Memory B cell (primary cell): ENCODE measurements around the gene AOPEP.

Experiments used
- ATAC-seq: fragments of 150-1000 bp; cut with Tn5 transposase; 2 replicates; pipeline ENCODE4 v1.10.0; 2021; ENCODE audit warnings: low read depth, mild to moderate bottlenecking, moderate library complexity
- DNase-seq, 2 donors: peaks; one replicate each; pipeline ENCODE4 v3.0.0; 2022; ENCODE audit warnings: low spot score in 2 of 2
- H3K27ac Mint-ChIP-seq: one replicate; pipeline ENCODE4 v1.8.0; 2022; ENCODE audit warnings: mild to moderate bottlenecking, moderate library complexity, mixed read lengths
- H3K27me3 Mint-ChIP-seq: one replicate; pipeline ENCODE4 v1.8.0; 2022; ENCODE audit warnings: mixed read lengths
- H3K36me3 Mint-ChIP-seq: one replicate; pipeline ENCODE4 v1.8.0; 2022; ENCODE audit warnings: mild to moderate bottlenecking, mixed read lengths
- H3K4me1 Mint-ChIP-seq: one replicate; pipeline ENCODE4 v1.8.0; 2022; ENCODE audit warnings: mixed read lengths
- H3K4me3 Mint-ChIP-seq: one replicate; pipeline ENCODE4 v1.8.0; 2022; ENCODE audit warnings: mild to moderate bottlenecking, moderate library complexity, mixed read lengths
- H3K9me3 Mint-ChIP-seq: one replicate; pipeline ENCODE4 v1.8.0; 2022; ENCODE audit warnings: mixed read lengths

AOPEP gene

DNA sequence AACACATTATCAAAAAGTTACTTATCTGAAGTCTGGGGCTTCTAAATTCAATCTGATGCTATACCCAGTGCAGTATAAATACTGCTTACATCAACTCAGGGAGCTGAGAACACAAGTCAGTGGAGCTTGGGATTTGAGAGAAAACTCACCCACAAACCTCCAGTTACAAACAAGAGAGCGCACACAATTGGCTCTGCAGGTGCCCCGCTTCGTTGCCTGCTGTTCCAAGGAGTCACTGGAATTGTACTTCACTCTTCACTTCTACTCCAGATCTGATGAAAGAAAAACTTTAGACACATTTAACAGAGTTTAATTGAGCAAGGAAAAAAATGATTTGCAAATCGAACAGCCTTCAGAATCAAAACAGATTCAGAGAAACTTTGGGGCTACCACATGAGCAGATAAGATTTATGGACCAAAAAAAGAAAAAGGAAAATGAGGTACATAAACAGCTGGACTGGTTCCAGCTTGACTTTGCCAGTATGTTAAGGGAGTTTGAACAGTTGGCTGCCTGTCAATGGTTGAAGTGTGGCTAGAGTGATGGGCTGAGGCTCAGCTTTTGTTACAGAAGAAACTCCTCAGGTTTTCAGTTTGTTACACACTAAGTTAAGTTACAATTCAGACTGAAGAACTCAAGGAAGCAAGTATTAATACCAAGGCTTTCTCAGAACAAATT is 156.6 kb downstream of the AOPEP start:
- peaks cover 3% of the 10 kb centered on the region for H3K36me3 Mint-ChIP-seq
- H3K9me3 Mint-ChIP-seq, result no peaks in the 10 kb centered on the region
- no peak for ATAC-seq
- DNase-seq, result no peak
- no peak overlapping the region for H3K27ac Mint-ChIP-seq
- no peak overlapping the region for H3K4me3 Mint-ChIP-seq
- no peaks in the 10 kb centered on the region for H3K27me3 Mint-ChIP-seq
- peaks cover 9% of the 10 kb centered on the region for H3K4me1 Mint-ChIP-seq

DNA sequence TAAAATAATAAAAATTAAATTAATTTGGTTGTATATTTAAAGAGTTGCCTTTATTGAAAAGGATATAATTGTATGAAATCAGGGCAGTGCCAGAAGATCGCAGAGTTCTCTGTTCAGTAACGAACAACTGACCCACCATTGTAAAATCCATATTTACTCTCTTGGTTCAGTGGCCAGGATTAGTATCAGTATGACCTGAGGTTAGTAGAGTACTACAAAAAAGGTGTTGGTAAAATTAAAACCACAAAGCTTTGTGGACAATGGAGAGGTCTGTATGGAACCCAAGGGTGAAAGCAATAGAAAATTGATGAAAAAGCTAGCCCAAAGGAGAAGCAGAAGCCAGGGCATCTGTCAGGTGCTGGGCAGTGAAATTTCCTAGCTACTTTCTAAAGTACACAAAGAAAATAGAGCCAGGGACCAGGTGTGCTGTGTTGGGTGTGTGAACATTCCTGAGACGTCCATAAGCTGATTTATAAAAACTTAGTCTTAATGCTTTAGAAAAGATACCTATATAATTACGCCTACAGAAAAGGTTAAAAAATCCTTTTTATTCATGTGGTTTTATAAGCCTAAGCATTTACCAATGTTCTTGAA is 159.5 kb downstream of the AOPEP start:
- Mint-ChIP-seq H3K36me3 (peaks cover 14% of the 10 kb centered on the region), H3K27ac (no peak overlapping the region), H3K4me1 (peaks cover 14% of the 10 kb centered on the region), H3K4me3 (no peak overlapping the region), H3K9me3 (peaks cover 6% of the 10 kb centered on the region), H3K27me3 (no peaks in the 10 kb centered on the region)
- ATAC-seq (no peak), DNase-seq (no peak)

DNA sequence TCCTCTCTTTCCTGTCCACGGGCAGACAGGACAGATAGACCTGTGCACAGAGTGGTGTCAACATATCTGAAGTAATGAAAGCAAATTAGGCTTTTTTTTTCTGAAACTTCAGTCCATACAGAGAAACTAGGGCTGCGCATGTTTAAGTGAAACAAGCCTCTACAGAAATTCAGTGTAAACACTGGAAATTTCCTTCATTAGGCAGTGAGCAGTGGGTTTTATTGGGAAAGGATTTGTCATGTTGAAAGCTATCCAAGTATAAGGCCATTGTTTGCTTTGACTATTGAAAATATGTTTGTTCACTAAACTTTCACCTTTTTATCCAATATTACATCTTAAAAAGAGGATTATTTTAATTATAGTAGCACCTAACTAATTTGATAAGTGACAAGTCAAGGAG is 161.2 kb downstream of the AOPEP start:
- DNase-seq, result no peak
- ATAC-seq, result no peak
- Mint-ChIP-seq H3K27me3 (no peaks in the 10 kb centered on the region), H3K27ac (no peak overlapping the region), H3K36me3 (peaks cover 27% of the 10 kb centered on the region), H3K4me1 (peaks cover 7% of the 10 kb centered on the region), H3K9me3 (peaks cover 12% of the 10 kb centered on the region), H3K4me3 (no peak overlapping the region)

DNA sequence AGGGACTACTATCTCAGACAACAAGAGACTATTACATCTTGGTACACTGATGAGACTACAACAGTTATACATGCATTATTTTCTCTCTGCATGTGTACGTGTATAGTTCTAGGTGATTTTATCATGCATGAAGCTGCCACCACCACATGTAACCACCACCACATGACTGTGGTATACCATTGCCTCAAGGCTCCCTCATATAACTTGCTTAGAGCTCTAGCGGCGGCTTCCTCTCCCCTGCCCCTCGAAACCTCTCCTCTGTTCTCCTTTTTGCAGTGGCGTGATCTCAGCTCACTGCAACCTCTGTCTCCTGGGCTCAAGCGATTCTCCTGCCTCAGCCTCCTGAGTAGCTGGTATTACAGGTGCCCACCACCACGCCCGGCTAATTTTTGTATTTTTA is 162.3 kb downstream of the AOPEP start:
- Mint-ChIP-seq H3K36me3 (peaks cover 26% of the 10 kb centered on the region), H3K9me3 (peaks cover 12% of the 10 kb centered on the region), H3K4me1 (peaks cover 10% of the 10 kb centered on the region), H3K27ac (peak overlapping the region; percentile 77), H3K4me3 (no peak overlapping the region), H3K27me3 (no peaks in the 10 kb centered on the region)
- peak; percentile 97 for ATAC-seq
- DNase-seq, result peak in 1 of 2 donors; percentile 39

DNA sequence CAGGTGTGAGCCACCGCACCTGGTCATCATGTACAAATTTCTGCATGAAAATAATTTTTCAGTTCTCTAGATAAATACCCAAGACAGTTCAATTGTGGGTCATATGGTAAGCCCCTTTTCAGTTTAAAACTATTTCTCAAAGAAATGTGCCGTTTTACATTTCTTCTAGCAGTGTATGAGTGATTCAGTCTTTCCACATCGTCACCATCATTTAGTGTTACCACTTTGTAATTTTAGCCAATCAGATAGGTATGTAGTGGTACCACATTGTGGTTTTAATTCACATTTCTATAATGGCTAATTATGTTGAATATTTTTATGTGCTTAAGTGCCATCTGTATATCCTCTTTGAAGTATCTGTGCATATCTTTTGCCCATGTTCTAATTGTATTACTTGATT is 163.1 kb downstream of the AOPEP start:
- no peak for DNase-seq

DNA sequence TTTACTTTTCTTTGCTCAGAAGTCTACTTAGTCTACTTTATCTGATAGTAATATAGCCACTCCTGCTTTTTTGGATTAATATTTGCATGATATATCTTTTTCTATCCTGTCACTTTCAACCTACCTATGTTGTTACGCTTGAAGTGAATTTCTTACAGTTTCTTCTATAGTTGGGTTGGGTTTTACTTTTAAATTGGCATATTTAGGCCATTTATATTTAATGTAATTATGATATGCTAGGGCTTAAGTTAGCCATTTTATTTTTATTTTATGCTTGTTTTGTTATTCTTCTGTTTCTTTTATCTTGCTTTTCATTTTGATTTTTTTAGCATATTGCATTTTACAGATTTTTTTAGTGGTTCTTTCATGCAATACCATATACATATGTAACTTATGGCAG is 164.7 kb downstream of the AOPEP start:
- ATAC-seq (no peak), DNase-seq (no peak)
- peaks cover 12% of the 10 kb centered on the region for H3K9me3 Mint-ChIP-seq
- H3K27me3 Mint-ChIP-seq, result no peaks in the 10 kb centered on the region
- H3K4me3 Mint-ChIP-seq, result no peak overlapping the region
- no peak overlapping the region for H3K27ac Mint-ChIP-seq
- H3K4me1 Mint-ChIP-seq, result peaks cover 10% of the 10 kb centered on the region
- peaks cover 26% of the 10 kb centered on the region for H3K36me3 Mint-ChIP-seq

More for the DNA sequence above, 163.1 kb downstream of the AOPEP start:
- H3K27me3 Mint-ChIP-seq, result no peaks in the 10 kb centered on the region
- no peak for ATAC-seq
- peaks cover 10% of the 10 kb centered on the region for H3K4me1 Mint-ChIP-seq
- H3K27ac Mint-ChIP-seq, result no peak overlapping the region
- peaks cover 26% of the 10 kb centered on the region for H3K36me3 Mint-ChIP-seq
- H3K4me3 Mint-ChIP-seq, result no peak overlapping the region
- peaks cover 12% of the 10 kb centered on the region for H3K9me3 Mint-ChIP-seq

DNA sequence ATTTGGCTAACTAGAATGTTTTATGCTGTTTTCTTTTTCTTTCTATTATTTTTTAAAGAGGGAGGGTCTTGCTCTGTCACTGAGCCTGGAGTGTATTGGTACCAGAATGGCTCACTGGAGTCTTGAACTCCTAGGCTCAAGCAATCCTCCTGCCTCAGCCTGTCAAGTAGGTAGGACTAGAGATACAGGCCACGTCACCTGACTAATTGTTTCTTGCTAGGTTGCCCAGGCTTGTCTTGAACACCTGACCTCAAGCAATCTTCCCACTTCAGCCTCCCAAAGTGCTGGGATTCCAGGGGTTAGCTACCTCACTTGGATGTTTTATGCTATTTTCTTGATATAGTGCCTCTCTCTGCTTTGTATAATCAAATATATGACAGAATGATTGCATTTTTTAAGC is 166.2 kb downstream of the AOPEP start:
- ATAC-seq (no peak), DNase-seq (no peak)
- Mint-ChIP-seq H3K9me3 (peaks cover 12% of the 10 kb centered on the region), H3K27me3 (no peaks in the 10 kb centered on the region), H3K27ac (peak overlapping the region; percentile 28), H3K4me1 (peaks cover 10% of the 10 kb centered on the region), H3K36me3 (peaks cover 26% of the 10 kb centered on the region), H3K4me3 (no peak overlapping the region)

DNA sequence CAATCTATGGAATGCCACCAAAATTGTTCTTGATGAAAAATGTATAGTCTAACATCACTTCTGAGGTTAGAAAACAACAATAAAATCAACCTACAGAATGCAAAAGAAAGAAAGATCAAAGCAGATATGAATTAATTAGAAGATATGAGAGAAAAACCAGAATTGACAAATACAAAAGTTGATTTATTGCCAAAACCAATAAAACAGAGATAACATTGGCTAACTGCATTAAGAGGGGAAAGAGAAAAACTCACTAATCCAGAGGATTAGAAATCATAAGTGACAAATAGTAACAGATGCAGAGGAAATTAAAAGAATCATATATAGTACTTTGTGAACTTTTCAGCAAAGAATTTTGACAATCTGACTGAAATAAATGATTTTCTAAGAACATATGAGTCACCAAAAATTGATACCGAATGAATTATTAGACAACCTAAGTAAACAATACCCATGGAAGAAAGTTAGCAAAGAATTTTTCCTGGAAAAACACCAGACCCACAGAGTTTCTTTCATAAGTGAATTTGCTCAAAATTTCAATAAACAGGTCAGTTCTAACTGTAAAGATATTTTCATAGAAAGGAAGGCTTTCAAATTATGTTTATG is 167.7 kb downstream of the AOPEP start:
- no peak overlapping the region for H3K4me3 Mint-ChIP-seq
- no peak for ATAC-seq
- no peak overlapping the region for H3K27ac Mint-ChIP-seq
- no peaks in the 10 kb centered on the region for H3K27me3 Mint-ChIP-seq
- no peak for DNase-seq
- H3K4me1 Mint-ChIP-seq, result peaks cover 3% of the 10 kb centered on the region
- H3K9me3 Mint-ChIP-seq, result peaks cover 9% of the 10 kb centered on the region
- H3K36me3 Mint-ChIP-seq, result peaks cover 20% of the 10 kb centered on the region

DNA sequence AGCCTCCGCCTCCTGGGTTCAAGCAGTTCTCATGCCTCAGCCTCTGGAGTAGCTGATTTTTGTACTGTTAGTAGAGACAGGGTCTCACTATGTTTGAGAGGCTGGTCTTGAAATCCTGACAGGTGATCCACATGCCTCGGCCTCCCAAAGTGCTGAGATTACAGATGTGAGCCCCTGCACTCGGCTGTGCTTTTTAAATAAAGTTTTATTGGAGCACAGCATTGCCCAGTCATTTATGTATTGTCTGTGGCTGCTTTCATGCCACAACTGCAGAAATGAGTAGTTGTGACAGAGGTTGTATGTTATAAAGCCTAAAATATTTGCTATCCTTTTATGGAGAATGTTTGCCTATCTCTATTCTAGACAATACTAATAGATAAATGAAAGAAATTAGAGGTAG is 169.2 kb downstream of the AOPEP start:
- Mint-ChIP-seq H3K27ac (no peak overlapping the region), H3K27me3 (no peaks in the 10 kb centered on the region), H3K36me3 (peaks cover 19% of the 10 kb centered on the region), H3K9me3 (peaks cover 6% of the 10 kb centered on the region), H3K4me1 (peaks cover 3% of the 10 kb centered on the region), H3K4me3 (no peak overlapping the region)
- ATAC-seq, result no peak
- no peak for DNase-seq

DNA sequence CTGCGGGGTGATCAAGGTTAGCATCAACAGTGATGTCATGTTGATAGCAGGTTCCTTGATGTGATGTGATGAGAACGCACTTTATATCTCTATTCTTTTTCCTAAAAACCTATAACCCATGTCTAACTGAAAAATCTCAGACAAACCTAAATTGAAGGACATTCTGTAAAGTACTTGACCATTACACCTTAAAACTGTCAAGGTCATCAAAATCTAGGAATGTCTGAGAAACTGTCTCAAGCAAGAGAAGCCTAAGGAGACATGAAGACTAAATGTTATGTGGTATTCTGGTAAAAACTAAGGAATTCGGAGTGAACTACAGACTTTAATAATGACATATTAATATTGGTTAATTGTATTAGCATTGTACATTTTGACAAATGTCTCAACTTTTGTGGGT is 170.0 kb downstream of the AOPEP start:
- no peak overlapping the region for H3K4me3 Mint-ChIP-seq
- ATAC-seq (no peak), DNase-seq (no peak)
- H3K9me3 Mint-ChIP-seq, result peaks cover 3% of the 10 kb centered on the region
- H3K27me3 Mint-ChIP-seq, result no peaks in the 10 kb centered on the region
- peaks cover 3% of the 10 kb centered on the region for H3K4me1 Mint-ChIP-seq
- H3K27ac Mint-ChIP-seq, result no peak overlapping the region
- peaks cover 14% of the 10 kb centered on the region for H3K36me3 Mint-ChIP-seq

DNA sequence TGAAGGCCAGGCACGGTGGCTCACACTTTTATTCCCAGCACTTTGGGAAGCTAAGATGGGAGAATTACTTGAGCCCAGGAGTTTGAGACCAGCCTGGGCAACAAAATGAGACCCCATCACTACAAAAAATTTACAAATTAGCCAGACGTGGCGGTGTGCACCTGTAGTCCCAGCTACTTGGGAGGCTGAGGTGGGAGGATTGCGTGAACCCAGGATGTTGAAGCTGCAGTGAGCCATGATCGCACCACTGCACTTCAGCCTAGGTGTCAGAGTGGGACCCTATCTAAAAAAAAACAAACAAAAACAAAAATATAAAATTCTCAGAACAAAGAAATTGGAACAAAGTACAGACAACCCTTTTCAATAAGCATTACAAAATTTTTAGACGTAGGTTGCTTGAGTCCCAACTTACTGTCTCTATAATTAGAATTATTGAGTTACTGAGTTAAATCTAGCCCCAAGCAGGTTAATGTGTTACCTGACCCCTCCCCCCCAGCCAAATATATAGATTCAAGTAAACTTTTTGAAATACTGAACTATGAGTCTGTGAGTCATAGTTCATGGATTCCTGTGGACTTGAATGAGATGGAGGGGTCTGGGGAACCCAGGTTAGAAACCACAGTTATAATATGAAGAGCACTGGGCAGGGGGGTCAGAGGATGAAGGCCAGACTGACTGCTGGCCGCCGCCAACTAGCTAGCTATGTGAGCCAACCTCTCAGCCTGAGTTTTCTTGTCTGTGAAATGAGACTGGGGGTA is 173.1 kb downstream of the AOPEP start:
- ATAC-seq (no peak), DNase-seq (no peak)
- Mint-ChIP-seq H3K27me3 (no peaks in the 10 kb centered on the region), H3K9me3 (no peaks in the 10 kb centered on the region), H3K27ac (no peak overlapping the region), H3K4me3 (no peak overlapping the region), H3K4me1 (no peaks in the 10 kb centered on the region), H3K36me3 (peaks cover 7% of the 10 kb centered on the region)

DNA sequence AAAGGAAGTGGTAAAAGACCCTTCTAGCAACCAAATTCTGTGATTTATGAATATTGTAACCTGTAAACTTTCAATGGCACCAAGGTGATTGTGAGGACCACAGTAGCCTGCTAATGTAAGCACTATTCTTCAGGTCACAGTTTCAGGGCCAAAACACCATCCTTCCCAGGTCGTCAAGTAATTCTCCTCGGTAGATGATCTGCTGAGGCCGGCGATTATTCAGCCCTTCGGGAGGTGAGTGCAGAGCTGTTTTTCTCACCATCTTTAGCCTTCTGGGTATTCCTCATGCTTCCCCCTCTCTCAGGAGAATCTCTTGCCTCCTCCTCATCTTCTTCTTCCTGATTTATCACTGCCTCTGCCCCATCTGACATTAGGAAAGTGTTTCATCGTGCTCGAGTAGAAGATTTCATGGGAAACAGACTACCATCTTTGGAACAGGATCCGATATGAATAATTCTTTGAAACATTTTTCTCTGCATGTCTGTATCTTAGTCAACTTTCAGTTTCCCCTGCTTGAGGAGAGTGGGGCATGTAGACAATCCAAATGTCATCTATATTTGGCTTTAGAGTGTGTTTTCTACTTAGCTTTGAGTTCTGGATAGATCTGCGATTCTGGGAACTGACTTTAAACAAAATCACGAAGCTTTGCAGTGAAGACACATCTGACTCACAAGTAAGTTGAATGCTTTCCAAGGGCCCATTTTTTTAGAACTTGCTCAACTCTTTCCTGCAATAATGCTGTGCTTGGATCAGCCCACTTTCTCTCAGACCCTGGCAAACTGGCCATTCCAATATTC is 173.9 kb downstream of the AOPEP start:
- Mint-ChIP-seq H3K27ac (no peak overlapping the region), H3K4me1 (no peaks in the 10 kb centered on the region), H3K4me3 (no peak overlapping the region), H3K9me3 (no peaks in the 10 kb centered on the region), H3K36me3 (peaks cover 7% of the 10 kb centered on the region), H3K27me3 (no peaks in the 10 kb centered on the region)
- ATAC-seq (no peak), DNase-seq (no peak)

DNA sequence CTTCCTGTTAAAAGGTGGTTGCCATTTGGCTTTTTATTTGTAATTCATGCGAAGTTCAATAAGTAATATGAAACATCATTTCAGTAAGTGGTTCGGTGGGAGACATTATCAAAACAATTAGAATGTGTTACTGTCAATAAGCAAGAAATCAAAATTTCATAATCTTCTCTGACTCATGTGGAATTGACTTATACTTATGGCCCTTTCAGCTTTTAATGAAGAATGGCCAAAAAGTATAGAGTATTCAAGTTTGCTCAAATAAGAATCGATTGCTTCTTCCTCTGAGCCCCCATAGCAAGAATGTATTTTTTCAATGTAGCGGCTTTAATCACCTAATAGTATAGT is 174.5 kb downstream of the AOPEP start:
- DNase-seq, result no peak
- no peaks in the 10 kb centered on the region for H3K27me3 Mint-ChIP-seq
- H3K4me1 Mint-ChIP-seq, result no peaks in the 10 kb centered on the region
- H3K27ac Mint-ChIP-seq, result no peak overlapping the region
- H3K9me3 Mint-ChIP-seq, result no peaks in the 10 kb centered on the region
- no peak overlapping the region for H3K4me3 Mint-ChIP-seq
- no peak for ATAC-seq
- H3K36me3 Mint-ChIP-seq, result peaks cover 7% of the 10 kb centered on the region

DNA sequence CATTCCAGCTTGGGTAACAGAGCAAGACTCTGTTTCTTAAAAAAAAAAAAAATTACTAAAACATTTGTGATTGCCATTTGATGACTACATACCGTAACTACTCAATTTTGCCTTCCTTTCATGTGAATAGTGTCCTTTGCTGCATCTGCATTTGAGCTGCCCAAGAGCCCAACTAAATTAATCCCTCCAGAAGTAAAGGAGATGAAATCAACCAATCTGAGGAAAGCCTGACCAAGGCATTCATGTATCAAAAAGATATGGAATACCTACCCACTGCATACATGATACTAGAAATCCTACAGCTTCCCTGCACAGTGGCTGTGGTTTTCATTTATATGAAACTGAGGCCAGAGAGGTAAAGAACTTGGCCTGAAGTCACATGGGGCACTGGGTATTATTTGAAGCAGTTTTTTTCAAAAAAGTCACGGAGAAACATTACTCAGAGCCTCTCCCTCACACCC is 177.5 kb downstream of the AOPEP start:
- H3K9me3 Mint-ChIP-seq, result no peaks in the 10 kb centered on the region
- H3K36me3 Mint-ChIP-seq, result peaks cover 7% of the 10 kb centered on the region
- no peak for DNase-seq
- H3K27me3 Mint-ChIP-seq, result no peaks in the 10 kb centered on the region
- no peaks in the 10 kb centered on the region for H3K4me1 Mint-ChIP-seq
- no peak for ATAC-seq
- no peak overlapping the region for H3K4me3 Mint-ChIP-seq
- no peak overlapping the region for H3K27ac Mint-ChIP-seq
